GM19397 (cell line): ENCODE data around the gene ADGRL1.

Experiments
- ATAC-seq: cut with Tn5 transposase; IDR thresholded peaks from one replicate; pipeline ENCODE4 v1.9.1; 2021; ENCODE audit warnings: mild to moderate bottlenecking, moderate library complexity; ENCODE audit not compliant: unreplicated experiment

The ADGRL1 gene

GRCh38 chr19:14114854-14115253 lies 91.1 kb downstream of the ADGRL1 start:
- ATAC-seq = no peak

GRCh38 chr19:14114439-14114838 lies 91.5 kb downstream of the ADGRL1 start:
- ATAC-seq = no peak

- ATAC-seq = no peak
Observed at GRCh38 chr19:14113762-14114414, 92.1 kb downstream of the ADGRL1 start.

- no peak for ATAC-seq
Observed at GRCh38 chr19:14112809-14113385, 93.1 kb downstream of the ADGRL1 start.

GRCh38 chr19:14112051-14112808 lies 93.7 kb downstream of the ADGRL1 start:
- ATAC-seq = no peak

- no peak for ATAC-seq
Observed at GRCh38 chr19:14111486-14111885, 94.5 kb downstream of the ADGRL1 start.

- no peak for ATAC-seq
Observed at GRCh38 chr19:14110650-14111049, 95.3 kb downstream of the ADGRL1 start.

- no peak for ATAC-seq
Observed at GRCh38 chr19:14107581-14108461, 98.1 kb downstream of the ADGRL1 start.

- no peak for ATAC-seq
Observed at GRCh38 chr19:14106840-14107239, 99.1 kb downstream of the ADGRL1 start.

GRCh38 chr19:14105680-14106079 lies 100.3 kb downstream of the ADGRL1 start:
- no peak for ATAC-seq

GRCh38 chr19:14103310-14103709 lies 102.7 kb downstream of the ADGRL1 start:
- ATAC-seq = no peak

- ATAC-seq = no peak
Observed at GRCh38 chr19:14102756-14103155, 103.2 kb downstream of the ADGRL1 start.

GRCh38 chr19:14102102-14102696 lies 103.8 kb downstream of the ADGRL1 start:
- ATAC-seq = no peak

GRCh38 chr19:14101003-14101545 lies 104.9 kb downstream of the ADGRL1 start:
- no peak for ATAC-seq
